SK-N-MC (cell line): ENCODE data around the gene XPOT.

Source experiments
- EZH2 ChIP-seq: fragments of 200-600 bp; sonication (generic); IDR thresholded peaks from one replicate; pipeline ENCODE4 v1.6.1; 2017; ENCODE audit warnings: antibody characterized with exemption
- POLR2AphosphoS5 ChIP-seq: IDR thresholded peaks from 2 replicates; pipeline ENCODE4 v1.6.1; 2012; ENCODE audit warnings: mild to moderate bottlenecking, low read depth, low read length, borderline replicate concordance

GRCh38 chr12:64500394-64500793 is 96.2 kb downstream of the XPOT start:
- TF ChIP-seq POLR2AphosphoS5 (no peak), EZH2 (no peak)
